Endodermal cell (in vitro differentiated cells): ENCODE measurements around the gene PTPRN2. TPM values are rescaled to one million over a fixed set of nuclear protein-coding genes. Genes with fewer than 3 reads are reported as not detected.

Source experiments
- DNase-seq: peaks from one replicate; pipeline ENCODE4 v3.0.0-alpha.2; 2017
- H3K27ac ChIP-seq: 2 replicates; pipeline ENCODE4 v1.5.1; 2013; ENCODE audit warnings: mild to moderate bottlenecking, low read depth, low read length, moderate library complexity
- H3K27me3 ChIP-seq: 2 replicates; pipeline ENCODE4 v1.6.1; 2013; ENCODE audit warnings: mild to moderate bottlenecking, low read length, moderate library complexity; ENCODE audit not compliant: insufficient read depth, control insufficient read depth, poor library complexity, severe bottlenecking
- H3K36me3 ChIP-seq: 2 replicates; pipeline ENCODE4 v1.7.0; 2013; ENCODE audit warnings: mild to moderate bottlenecking, low read length, moderate library complexity; ENCODE audit not compliant: control insufficient read depth, insufficient read depth
- H3K4me1 ChIP-seq: one replicate; pipeline ENCODE4 v1.7.0; 2013; ENCODE audit warnings: low read length; ENCODE audit not compliant: control insufficient read depth, insufficient read depth
- H3K4me3 ChIP-seq: 2 replicates; pipeline ENCODE4 v1.5.1; 2013; ENCODE audit warnings: mild to moderate bottlenecking, low read length, moderate library complexity
- H3K9ac ChIP-seq: 2 replicates; pipeline ENCODE4 v1.6.1; 2013; ENCODE audit warnings: mild to moderate bottlenecking, low read length, moderate library complexity; ENCODE audit not compliant: poor library complexity, severe bottlenecking; ENCODE audit errors: extremely low read depth
- H3K9me3 ChIP-seq: 2 replicates; pipeline ENCODE4 v1.6.1; 2013; ENCODE audit warnings: mild to moderate bottlenecking, low read length, moderate library complexity; ENCODE audit not compliant: control insufficient read depth
- H3K27ac Mint-ChIP-seq: 2 replicates; pipeline ENCODE4 v1.8.0; 2020; ENCODE audit warnings: mixed read lengths
- H3K27me3 Mint-ChIP-seq: 2 replicates; pipeline ENCODE4 v1.8.0; 2021; ENCODE audit warnings: mild to moderate bottlenecking, mixed read lengths; ENCODE audit not compliant: insufficient read depth
- H3K36me3 Mint-ChIP-seq: 2 replicates; pipeline ENCODE4 v1.8.0; 2020; ENCODE audit warnings: low read depth, mixed read lengths
- H3K4me1 Mint-ChIP-seq: 2 replicates; pipeline ENCODE4 v1.8.0; 2020; ENCODE audit warnings: mixed read lengths
- H3K4me3 Mint-ChIP-seq: 2 replicates; pipeline ENCODE4 v1.8.0; 2020; ENCODE audit warnings: mild to moderate bottlenecking, moderate library complexity, mixed read lengths
- H3K9me3 Mint-ChIP-seq: 2 replicates; pipeline ENCODE4 v1.8.0; 2020; ENCODE audit warnings: mild to moderate bottlenecking, mixed read lengths
- WGBS, 2 experiments: methylation state at CpG; one replicate each; pipeline versions ENCODE4 v1.1.5 to v1.1.7; 2013; ENCODE audit warnings: missing lambda C conversion rate in 2 of 2, mixed read lengths in 1 of 2; ENCODE audit not compliant: insufficient coverage in 1 of 2, insufficient read length in 1 of 2; 5-methylcytosine and 5-hydroxymethylcytosine counted together
- total RNA-seq, 2 donors: library from RNA; stranded (reverse); fragmentation: NEBNext Ultra II Directional in 1 of 2; extraction: Animal tissue kit (Norgen Biotek cat#: 25700) in 1 of 2; gene quantifications; 2 replicates in 1 of 2; 3 replicates in 1 of 2; pipeline ENCODE4 v1.2.1, GENCODE V29; 2021
- TF ChIP-seq, protein P1 (sequence below): fragments of 200-600 bp; sonication (generic); conservative IDR thresholded peaks from 2 replicates; pipeline ENCODE4 v1.5.0; 2021; ENCODE audit warnings: antibody characterized with exemption, mild to moderate bottlenecking

The PTPRN2 gene
- total RNA-seq, 2 donors from 2014 or later = 0.69 to 1.2 TPM

DNA sequence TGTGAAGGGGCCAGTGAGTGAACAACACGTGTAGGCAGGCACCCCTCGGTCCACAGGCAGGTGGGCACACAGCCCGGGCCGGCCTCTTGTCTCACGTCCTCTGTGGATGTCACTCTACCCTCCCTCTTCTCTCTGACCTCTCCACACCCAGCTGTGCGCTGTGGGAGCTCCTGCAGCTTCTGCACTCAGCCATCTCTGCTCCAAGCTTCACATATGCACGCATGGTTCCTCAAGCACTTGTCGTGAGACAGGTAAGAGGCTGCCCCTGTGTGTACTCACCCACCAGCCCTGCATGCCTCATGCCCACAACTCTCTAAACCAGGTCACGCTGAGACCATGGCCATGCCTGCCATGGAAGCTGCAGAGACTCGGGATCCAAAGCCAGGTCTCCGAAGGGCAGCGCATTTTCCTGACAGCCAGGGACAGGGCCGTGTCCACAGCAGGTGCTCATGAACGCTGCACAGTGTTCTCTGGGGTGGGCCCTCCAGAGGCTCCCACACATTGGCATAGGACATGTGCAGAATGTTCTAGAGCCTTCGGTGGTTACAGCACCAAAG is 477.5 kb downstream of the PTPRN2 start:
- Histone ChIP-seq H3K27me3 (no peaks in the 10 kb centered on the region), H3K4me3 (no peak overlapping the region), H3K36me3 (no peaks in the 10 kb centered on the region), H3K27ac (no peak overlapping the region), H3K9me3 (peaks cover 81% of the 10 kb centered on the region), H3K4me1 (no peaks in the 10 kb centered on the region), H3K9ac (no peak overlapping the region)
- peak; percentile 34 for DNase-seq
- Mint-ChIP-seq H3K27ac (no peak overlapping the region), H3K27me3 (no peaks in the 10 kb centered on the region), H3K4me1 (no peaks in the 10 kb centered on the region), H3K4me3 (no peak overlapping the region), H3K36me3 (no peaks in the 10 kb centered on the region), H3K9me3 (peaks cover 4% of the 10 kb centered on the region)
- TF ChIP-seq, protein P1, sequence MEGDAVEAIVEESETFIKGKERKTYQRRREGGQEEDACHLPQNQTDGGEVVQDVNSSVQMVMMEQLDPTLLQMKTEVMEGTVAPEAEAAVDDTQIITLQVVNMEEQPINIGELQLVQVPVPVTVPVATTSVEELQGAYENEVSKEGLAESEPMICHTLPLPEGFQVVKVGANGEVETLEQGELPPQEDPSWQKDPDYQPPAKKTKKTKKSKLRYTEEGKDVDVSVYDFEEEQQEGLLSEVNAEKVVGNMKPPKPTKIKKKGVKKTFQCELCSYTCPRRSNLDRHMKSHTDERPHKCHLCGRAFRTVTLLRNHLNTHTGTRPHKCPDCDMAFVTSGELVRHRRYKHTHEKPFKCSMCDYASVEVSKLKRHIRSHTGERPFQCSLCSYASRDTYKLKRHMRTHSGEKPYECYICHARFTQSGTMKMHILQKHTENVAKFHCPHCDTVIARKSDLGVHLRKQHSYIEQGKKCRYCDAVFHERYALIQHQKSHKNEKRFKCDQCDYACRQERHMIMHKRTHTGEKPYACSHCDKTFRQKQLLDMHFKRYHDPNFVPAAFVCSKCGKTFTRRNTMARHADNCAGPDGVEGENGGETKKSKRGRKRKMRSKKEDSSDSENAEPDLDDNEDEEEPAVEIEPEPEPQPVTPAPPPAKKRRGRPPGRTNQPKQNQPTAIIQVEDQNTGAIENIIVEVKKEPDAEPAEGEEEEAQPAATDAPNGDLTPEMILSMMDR = no peak
- WGBS, 2 experiments = 78 to 80% methylated on average over 9 to 15 of the region's 15 CpGs

DNA sequence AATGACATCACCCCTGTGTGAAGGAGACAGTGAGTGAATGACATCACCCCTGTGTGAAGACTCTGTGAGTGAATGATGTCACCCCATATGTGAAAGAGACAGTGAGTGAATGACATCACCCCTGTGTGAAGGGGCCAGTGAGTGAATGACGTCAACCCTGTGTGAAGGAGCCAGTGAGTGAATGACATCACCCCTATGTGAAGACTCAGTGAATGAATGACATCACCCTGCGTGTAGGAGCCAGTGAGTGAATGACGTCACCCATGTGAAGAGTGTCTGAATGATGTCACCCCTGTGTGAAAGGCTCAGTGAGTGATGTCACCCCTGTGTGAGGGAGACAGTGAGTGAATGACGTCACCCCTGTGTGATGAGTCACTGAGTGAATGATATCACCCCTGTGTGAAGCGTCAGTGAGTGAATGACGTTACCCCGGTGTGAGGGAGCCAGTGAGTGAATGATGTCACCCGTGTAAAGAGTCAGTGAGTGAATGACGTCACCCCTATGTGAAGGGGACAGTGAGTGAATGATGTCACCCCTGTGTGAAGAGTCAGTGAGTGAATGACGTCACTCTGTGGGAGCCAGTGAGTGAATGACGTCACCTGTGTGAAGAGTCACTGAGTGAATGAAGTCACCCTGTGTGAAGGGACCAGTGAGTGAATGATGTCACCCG is 478.1 kb downstream of the PTPRN2 start:
- WGBS, 2 experiments = 76 to 79% methylated on average over 11 to 12 of the region's 12 CpGs
- H3K9me3 Mint-ChIP-seq = peaks cover 4% of the 10 kb centered on the region

DNA sequence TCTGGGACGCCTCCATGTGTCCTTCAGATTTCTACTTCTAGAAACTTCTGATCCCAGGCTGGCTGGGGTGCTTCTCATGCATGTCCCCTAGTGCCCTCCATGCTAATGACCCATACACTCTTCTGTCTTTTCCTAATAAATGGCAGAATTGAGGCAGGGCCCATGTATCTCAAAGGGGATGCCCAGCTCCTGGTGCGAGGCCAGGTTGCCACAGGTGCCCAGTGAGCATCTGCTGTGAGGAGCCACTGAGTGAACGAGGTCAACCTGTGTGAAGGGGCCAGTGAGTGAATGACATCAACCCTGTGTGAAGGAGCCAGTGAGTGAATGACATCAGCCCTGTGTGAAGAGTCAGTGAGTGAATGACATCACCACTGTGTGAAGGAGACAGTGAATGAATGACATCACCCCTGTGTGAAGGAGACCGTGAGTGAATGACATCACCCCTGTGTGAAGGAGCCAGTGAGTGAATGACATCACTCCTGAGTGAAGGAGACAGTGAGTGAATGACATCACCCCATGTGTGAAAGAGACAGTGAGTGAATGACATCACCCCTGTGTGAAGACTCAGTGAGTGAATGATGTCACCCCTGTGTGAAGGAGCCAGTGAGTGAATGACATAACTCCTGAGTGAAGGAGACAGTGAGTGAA is 478.9 kb downstream of the PTPRN2 start:
- Mint-ChIP-seq H3K27me3 (no peaks in the 10 kb centered on the region), H3K4me1 (no peaks in the 10 kb centered on the region), H3K27ac (no peak overlapping the region), H3K9me3 (peaks cover 4% of the 10 kb centered on the region), H3K4me3 (no peak overlapping the region), H3K36me3 (no peaks in the 10 kb centered on the region)
- Histone ChIP-seq H3K27me3 (no peaks in the 10 kb centered on the region), H3K4me3 (peak overlapping the region; percentile 45), H3K9me3 (peaks cover 81% of the 10 kb centered on the region), H3K27ac (no peak overlapping the region), H3K9ac (no peak overlapping the region), H3K4me1 (no peaks in the 10 kb centered on the region), H3K36me3 (no peaks in the 10 kb centered on the region)
- WGBS, 2 experiments = 63 to 65% methylated on average over 3 to 4 of the region's 4 CpGs
- DNase-seq = peak; percentile 15
- TF ChIP-seq, protein P1 = no peak

More for the DNA sequence above, 478.1 kb downstream of the PTPRN2 start:
- Mint-ChIP-seq H3K36me3 (no peaks in the 10 kb centered on the region), H3K4me3 (no peak overlapping the region), H3K27ac (no peak overlapping the region), H3K4me1 (no peaks in the 10 kb centered on the region), H3K27me3 (no peaks in the 10 kb centered on the region)
- Histone ChIP-seq H3K36me3 (no peaks in the 10 kb centered on the region), H3K27ac (no peak overlapping the region), H3K9me3 (peaks cover 80% of the 10 kb centered on the region), H3K4me1 (no peaks in the 10 kb centered on the region), H3K27me3 (no peaks in the 10 kb centered on the region), H3K9ac (no peak overlapping the region), H3K4me3 (no peak overlapping the region)
- DNase-seq = peak; percentile 31
- TF ChIP-seq, protein P1 = no peak
